Transverse colon (tissue), 3 donors: ENCODE results near the gene ALPK3.

Experiments
- CTCF ChIP-seq, 5 experiments: fragments of 200-600 bp in 3 of 5; fragments of 450-650 bp in 2 of 5; sonication (generic) in 3 of 5; IDR thresholded peaks; 1 replicate in 2 of 5; 2 replicates in 3 of 5; pipeline ENCODE4 v1.5.1; 2016 to 2017; ENCODE audit warnings: antibody characterized with exemption in 5 of 5, inconsistent platforms in 3 of 5, mild to moderate bottlenecking in 2 of 5, moderate library complexity in 1 of 5
- EP300 ChIP-seq: sonication (generic); formaldehyde crosslinking; IDR thresholded peaks from one replicate; pipeline ENCODE4 v1.6.1; 2017; ENCODE audit warnings: antibody characterized with exemption, low read depth
- POLR2A ChIP-seq: fragments of 450-650 bp; IDR thresholded peaks from one replicate; pipeline ENCODE4 v1.6.1; 2016; ENCODE audit warnings: antibody characterized with exemption, mild to moderate bottlenecking, moderate library complexity

DNA sequence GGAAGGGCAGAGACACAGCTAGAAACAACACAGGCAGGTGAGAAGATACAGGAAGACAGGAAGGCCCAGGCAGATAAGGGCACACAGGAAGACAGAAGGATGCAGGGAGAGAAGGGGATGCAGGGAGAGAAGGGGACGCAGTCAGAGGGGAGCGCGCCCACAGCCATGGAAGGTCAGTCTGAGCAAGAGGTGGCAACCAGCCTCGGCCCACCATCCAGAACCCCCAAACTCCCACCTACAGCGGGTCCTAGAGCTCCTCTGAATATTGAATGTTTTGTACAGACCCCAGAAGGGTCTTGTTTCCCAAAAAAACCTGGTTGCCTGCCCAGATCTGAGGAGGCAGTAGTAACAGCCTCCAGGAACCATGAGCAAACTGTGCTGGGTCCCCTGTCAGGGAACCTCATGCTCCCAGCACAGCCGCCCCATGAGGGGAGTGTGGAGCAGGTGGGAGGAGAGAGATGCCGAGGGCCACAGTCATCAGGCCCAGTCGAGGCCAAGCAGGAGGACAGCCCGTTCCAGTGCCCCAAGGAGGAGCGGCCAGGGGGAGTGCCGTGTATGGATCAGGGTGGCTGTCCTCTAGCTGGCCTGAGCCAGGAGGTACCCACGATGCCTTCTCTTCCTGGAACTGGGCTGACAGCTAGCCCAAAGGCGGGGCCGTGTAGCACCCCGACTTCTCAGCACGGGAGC, 39.7 kb downstream of the ALPK3 start:
- TF ChIP-seq CTCF (IDR thresholded peaks at IDR 0.05) (no peak), POLR2A (no peak), EP300 (no peak)
